NCI-H748 treated with DMSO at 0.1 percent for 48 hours (cell line): Measurements from ENCODE around the gene RSRC2.
"Not testable (repeated sequence)": the region's sequence is repeated elsewhere in the genome, so short reads cannot be mapped to it uniquely, and the experiment has no call there.

Experiments
- DNase-seq: peaks from one replicate; lab custom pipeline; 2025; lab: John Stamatoyannopoulos, UW

RSRC2 gene

DNA sequence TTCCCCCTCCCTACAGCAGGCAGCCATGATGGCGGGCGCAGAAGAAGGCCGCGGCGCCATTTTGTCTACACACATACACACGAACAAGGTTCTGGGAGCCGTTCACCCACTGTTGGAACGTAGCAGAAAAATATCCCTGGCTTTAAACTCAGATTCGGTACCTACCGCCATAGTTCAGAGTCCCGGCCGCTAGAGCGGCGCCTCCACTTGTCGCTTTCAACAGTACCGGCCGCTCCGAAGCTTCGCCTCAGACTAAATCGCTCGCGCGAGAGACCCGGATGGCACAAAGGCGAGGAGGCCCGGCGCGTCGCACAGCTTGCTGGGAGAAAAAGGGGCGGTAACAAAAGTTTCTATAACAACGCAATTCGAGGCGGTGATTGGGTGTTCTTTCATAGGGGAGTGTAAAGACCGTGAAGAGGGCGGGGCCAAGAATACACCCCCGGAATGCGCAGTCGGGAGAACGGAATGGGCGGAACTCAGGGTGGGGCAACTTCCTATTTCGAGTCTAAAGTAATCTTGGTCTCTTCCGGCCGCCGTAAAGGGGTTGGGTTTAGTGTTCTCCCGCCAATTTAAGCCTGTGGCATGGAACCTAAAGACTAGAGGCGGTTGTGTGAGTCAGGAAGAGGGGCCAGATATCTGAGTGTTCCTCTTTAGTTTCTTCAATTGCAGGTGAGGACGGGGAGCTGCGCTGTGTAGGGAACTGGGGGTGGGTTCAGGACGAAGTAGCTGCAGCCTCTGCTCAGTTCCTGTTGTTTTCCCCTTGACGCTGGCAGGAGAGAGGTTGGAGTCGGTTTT, at the start of gene RSRC2, which contains the start of gene KNTC1:
Gene RSRC2 (minus strand): TSS at position 254 of the 795 bp plus-strand sequence. CDS start 83 bp downstream, at position 171.
Gene KNTC1 (plus strand): TSS at position 567 of the 795 bp plus-strand sequence. CDS start 2,815 bp downstream, outside the sequence.
- DNase-seq = peak; percentile 100

DNA sequence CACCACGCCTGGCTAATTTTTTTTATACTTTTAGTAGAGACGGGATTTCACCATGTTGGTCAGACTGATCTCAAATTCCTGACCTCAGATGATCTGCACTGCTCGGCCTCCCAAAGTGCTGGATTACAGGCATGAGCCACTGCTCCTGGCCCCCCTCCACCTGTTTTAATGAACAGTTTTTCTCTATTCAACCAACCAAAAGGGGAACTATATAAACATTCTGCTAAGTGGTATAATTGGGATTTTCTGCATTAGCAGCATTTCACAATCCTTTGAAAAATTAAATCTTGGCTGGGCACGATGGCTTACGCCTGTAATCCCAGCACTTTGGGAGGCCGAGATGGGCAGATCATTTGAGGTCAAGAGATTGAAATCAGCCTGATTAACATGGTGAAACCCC, 45.1 kb upstream of the RSRC2 start:
- DNase-seq = no peak

GRCh38 chr12:122570006-122570405, 43.3 kb upstream of the RSRC2 start:
- DNase-seq = not testable (repeated sequence)

DNA sequence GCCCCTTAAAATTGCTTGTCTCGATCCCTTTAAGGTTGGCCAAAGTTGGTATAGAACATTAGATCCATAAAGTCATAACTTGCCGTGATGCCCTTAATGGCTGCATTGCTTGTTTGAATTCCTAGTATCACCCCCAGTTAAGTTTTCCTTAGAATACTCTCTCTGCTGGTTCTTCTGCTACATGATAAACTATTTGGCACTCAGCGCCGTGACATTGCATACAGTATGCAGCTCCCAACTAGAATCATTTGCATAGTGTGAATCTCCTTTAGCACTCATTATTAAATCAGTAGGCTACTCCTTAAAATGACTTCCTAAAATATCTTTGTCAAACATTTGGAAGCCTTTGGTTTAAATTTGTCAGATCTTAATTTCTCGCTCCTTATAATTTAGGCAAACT, 42.6 kb upstream of the RSRC2 start:
- no peak for DNase-seq

GRCh38 chr12:122566816-122567215, 40.1 kb upstream of the RSRC2 start:
- DNase-seq = not testable (repeated sequence)

DNA sequence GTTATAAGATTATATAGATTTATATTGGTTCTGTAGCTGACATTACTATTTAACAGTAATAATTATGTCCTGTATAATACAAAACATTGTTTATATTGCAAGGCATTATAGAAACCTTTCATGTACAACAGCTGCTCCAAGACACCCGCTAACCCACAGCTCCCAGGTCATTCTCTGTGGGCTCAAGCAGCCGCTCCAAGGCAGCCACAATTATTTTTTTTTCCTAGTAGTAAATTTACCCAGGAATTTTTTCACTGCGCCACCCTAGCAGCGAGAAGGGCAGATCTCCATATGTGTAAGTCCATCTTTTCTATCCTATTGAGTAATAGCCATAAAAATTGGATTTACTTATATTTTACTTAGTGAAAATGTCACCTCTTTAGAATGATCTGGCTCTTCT, 36.6 kb upstream of the RSRC2 start:
- DNase-seq = no peak

DNA sequence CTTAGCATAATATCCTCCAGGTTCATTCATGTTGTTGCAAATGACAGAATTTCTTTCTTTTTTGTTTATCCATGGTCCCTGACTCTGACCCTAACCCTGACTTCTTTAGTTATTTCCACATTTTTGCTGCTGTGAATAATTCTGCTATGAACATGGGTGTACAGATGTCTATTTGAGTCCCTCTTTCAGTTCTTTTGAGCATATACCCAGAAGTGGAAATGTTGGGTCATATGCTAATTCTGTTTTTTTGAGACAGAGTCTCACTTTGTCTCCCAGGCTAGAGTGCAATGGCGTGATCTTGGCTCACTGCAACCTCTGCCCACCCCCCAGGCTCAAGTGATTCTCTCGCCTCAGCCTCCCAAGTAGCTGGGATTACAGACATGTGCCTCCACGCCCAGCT, 33.4 kb upstream of the RSRC2 start:
- no peak for DNase-seq

DNA sequence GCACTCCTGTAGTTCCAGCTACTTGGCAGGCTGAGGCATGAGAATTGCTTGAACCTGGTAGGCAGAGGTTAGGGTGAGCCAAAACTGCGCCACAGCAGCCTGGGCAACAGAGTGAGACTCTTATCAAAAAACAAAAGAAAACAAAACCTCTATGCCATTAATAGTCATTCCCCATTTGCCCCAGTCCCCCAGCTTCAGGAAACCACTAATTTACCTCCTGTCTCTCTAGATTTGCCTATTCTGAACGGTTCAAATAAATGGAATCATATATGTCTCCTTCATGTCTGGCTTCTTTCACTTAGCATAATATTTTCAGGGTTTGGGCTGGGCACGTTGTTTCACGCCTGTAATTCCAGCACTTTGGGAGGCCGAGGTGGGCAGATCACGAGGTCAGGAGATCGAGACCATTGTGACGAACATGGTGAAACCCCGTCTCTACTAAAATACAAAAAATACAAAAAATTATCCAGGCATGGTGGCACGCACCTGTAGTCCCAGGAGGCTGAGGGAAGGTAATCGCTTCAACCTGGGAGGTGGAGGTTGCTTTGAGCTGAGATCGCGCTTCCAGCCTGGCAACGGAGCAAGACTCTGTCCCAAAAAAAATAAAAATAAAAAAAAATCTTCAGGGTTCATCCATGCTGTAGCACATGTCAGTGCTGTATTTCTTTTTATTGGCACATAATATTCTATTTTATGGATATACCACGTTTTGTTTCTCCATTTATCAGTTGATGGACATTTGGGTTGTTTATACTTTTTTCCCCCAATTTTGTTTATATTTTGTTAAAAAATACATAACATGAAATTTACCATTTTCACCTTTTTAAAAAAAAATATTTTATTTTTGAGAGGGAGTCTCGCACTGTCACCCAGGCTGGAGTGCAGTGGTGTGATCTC, 32.3 kb upstream of the RSRC2 start:
- no peak for DNase-seq

GRCh38 chr12:122547330-122547729, 20.6 kb upstream of the RSRC2 start:
- no peak for DNase-seq

- no peak for DNase-seq
Measured at GRCh38 chr12:122545855-122546254, 19.1 kb upstream of the RSRC2 start.

GRCh38 chr12:122544537-122544936, 17.8 kb upstream of the RSRC2 start:
- no peak for DNase-seq

GRCh38 chr12:122538496-122538895, 11.8 kb upstream of the RSRC2 start:
- DNase-seq = no peak

- no peak for DNase-seq
Measured at GRCh38 chr12:122537021-122537420, 10.3 kb upstream of the RSRC2 start.

DNA sequence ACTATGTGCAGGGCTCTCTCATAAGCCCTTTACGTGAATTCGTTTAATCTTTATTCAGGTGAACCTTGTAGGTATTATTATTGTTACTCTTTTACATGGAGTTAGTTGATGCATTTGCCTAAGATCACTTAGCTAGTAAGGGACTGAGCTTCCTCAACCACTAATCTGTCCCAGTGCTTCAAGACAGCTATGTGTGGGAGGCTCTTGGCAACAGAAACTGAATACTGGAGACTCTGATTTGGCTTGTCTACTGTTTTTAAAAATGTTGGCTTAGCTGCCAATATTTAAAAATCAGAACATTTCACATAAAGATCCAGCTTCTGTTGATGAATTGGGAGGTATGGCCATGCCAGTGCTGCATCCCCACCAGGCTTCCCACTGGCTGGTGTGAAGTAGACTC, 7.1 kb upstream of the RSRC2 start:
- no peak for DNase-seq

DNA sequence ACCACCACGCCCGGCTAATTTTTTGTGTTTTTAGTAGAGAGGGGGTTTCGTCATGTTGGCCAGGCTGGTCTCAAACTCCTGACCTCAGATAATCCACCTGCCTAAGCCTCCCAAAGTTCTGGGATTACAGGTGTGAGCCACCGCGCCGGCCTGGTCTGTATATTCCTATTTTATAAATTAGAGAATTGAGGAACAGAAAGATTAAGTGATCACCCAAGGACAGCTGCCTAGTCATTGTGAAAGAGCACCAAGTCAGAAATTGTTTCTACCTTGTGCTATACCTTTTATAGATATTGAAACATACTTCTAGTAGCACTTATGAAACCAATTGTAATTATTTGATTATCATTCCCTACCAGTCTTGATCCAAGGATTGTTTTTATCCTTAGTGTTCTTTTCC, 2.3 kb upstream of the RSRC2 start:
- no peak for DNase-seq

DNA sequence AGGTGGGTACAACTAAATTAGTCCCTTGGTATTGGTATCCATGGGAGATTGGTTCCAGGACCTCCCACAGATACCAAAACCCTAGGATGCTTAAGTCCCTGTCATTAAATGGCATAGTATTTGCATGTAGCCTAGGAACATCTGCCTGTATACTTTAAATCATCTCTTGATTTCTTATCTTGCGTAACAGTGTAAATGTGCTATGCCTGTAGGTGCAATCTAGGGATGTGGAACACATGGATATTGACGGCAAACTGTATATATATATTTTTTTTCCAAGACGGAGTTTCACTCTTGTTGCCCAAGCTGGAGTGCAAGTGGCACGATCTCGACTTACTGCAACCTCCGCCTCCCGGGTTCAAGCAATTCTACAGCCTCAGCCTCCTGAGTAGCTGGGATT, 1.8 kb upstream of the RSRC2 start:
- no peak for DNase-seq

GRCh38 chr12:122527478-122527944, 775 bp upstream of the RSRC2 start:
- no peak for DNase-seq

- no peak for DNase-seq
Measured at GRCh38 chr12:122523846-122524718, 2.7 kb downstream of the RSRC2 start.

DNA sequence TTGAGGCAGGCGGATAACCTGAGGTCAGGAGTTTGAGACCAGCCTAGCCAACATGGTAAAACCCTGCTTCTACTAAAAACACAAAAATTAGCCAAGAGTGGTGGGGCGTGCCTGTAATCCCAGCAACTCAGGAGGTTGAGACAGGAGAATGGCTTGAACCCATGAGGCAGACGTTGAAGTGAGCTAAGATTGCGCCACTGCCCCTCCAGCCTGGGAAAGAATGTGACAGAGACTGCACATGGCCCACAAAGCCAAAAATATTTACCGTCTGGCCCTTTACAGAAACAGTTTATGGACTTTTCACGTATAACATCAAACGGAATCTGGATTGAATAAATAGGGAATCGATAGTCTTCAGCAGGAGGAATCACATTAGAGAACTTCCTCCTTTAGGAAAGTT, 3.5 kb downstream of the RSRC2 start:
- no peak for DNase-seq

DNA sequence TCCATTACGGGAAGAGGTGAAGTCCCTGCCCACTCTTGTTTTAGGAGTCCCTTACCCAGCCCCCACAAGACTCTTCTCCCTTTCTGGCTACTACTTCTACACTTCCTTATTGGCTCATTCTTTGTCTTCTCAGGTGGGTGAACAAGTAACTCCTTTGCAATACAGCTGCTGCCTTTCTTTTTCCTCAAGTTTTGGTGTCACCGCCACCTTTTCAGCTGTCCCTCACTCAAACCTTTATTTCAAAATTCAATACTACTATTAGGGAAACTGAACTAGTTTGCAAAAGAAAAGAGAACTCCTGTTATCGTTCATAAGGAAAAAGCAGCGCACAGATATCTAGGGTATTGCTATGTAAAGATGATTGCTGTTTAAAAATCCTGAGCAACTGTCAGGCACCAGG, 6.1 kb downstream of the RSRC2 start:
- no peak for DNase-seq

DNA sequence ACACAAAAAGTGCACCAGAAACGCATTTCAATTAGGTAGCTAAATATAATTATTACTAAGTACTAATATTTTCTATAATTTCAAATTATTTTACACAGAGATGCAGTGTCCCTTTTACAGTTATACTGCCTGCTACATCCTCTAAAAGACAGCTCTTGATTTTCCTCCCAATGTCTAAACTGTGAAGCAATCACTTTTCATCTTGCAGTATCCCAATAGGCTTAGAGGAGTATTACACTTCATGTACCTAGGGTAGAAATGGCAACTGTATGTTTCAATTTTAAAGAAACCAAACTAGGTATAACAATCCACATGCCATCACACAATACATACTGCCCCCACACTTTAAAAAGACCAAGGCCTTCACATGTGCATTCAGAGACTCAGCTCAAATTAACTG, 7.3 kb downstream of the RSRC2 start:
- DNase-seq = no peak

GRCh38 chr12:122518908-122519307, 7.8 kb downstream of the RSRC2 start:
- no peak for DNase-seq
